Endothelial cell of umbilical vein (primary cell): ENCODE data around the gene OR6C4.

Experiments
- EZH2 ChIP-seq: IDR thresholded peaks from 2 replicates; pipeline ENCODE4 v1.6.1; 2012; ENCODE audit warnings: borderline replicate concordance, low read depth, mild to moderate bottlenecking, moderate library complexity, low read length, inconsistent platforms; ENCODE audit not compliant: severe bottlenecking
- FOS ChIP-seq: IDR thresholded peaks from 2 replicates; pipeline ENCODE4 v1.6.1; 2011; ENCODE audit warnings: mild to moderate bottlenecking, low read length, moderate library complexity, borderline replicate concordance; ENCODE audit not compliant: insufficient read depth
- JUN ChIP-seq: IDR thresholded peaks from 2 replicates; pipeline ENCODE4 v1.6.1; 2011; ENCODE audit warnings: borderline replicate concordance, low read depth; ENCODE audit not compliant: insufficient read length, insufficient read depth
- MYC ChIP-seq: IDR thresholded peaks from one replicate; pipeline ENCODE4 v1.6.1; 2011; ENCODE audit warnings: mild to moderate bottlenecking, low read depth, low read length
- POLR2A ChIP-seq: IDR thresholded peaks from 2 replicates; pipeline ENCODE4 v1.6.1; 2012; ENCODE audit warnings: low read depth, mild to moderate bottlenecking, control low read depth, low read length
- POLR2AphosphoS5 ChIP-seq: IDR thresholded peaks from 2 replicates; pipeline ENCODE4 v1.6.1; 2012; ENCODE audit warnings: low read depth, mild to moderate bottlenecking, control low read depth, low read length, moderate library complexity; ENCODE audit not compliant: insufficient read depth
- TF ChIP-seq, protein P1 (sequence below), 2 donors: IDR thresholded peaks; 1 replicate in 1 of 2; 2 replicates in 1 of 2; pipeline ENCODE4 v1.5.1; 2011; ENCODE audit warnings: low read length in 2 of 2, mild to moderate bottlenecking in 2 of 2, moderate library complexity in 2 of 2, control low read depth in 1 of 2, inconsistent platforms in 1 of 2, low read depth in 1 of 2; ENCODE audit not compliant: insufficient read depth in 1 of 2; ENCODE audit errors: extremely low read depth in 1 of 2

DNA sequence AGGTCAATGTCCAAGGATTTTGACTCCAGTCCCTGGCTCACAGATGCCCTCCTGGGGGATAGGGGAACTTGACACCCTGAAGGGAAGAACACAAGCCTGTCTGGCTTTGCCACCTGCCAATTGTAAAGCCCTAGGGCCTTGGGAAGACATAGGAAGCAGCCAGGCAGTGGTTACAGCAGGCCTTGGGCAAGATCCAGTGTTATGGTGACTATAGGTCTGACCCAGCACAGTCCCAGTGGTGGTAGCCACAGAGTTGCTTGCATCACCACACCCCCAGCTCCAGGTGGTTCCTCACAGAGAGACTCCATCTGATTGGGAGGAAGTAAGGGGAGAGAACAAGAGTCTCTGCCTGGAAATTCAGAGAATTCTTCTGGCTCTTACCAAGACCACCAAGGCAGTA lies 33.0 kb upstream of the OR6C4 start:
- TF ChIP-seq, protein P1, sequence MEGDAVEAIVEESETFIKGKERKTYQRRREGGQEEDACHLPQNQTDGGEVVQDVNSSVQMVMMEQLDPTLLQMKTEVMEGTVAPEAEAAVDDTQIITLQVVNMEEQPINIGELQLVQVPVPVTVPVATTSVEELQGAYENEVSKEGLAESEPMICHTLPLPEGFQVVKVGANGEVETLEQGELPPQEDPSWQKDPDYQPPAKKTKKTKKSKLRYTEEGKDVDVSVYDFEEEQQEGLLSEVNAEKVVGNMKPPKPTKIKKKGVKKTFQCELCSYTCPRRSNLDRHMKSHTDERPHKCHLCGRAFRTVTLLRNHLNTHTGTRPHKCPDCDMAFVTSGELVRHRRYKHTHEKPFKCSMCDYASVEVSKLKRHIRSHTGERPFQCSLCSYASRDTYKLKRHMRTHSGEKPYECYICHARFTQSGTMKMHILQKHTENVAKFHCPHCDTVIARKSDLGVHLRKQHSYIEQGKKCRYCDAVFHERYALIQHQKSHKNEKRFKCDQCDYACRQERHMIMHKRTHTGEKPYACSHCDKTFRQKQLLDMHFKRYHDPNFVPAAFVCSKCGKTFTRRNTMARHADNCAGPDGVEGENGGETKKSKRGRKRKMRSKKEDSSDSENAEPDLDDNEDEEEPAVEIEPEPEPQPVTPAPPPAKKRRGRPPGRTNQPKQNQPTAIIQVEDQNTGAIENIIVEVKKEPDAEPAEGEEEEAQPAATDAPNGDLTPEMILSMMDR (IDR thresholded peaks at IDR 0.05; ENCODE audit: extremely low read depth in 1 of 2, insufficient read depth in 1 of 2, low read depth in 1 of 2, low read length in 2 of 2): no peak
- no peak for TF ChIP-seq POLR2A
- no peak for TF ChIP-seq EZH2
- no peak for TF ChIP-seq MYC
- TF ChIP-seq FOS: no peak
- no peak for TF ChIP-seq POLR2AphosphoS5
- no peak for TF ChIP-seq JUN
